ENCODE results near the gene NAA40. TPM values are rescaled to one million over a fixed set of nuclear protein-coding genes. Genes with fewer than 3 reads are reported as not detected.

NAA40 gene
- total and polyA plus RNA-seq, 2 of the 13 experiments (the other 11 are each of a cell fraction or from before 2014, with no cell fraction given), result 11.1 to 17.9 TPM

- H3K9ac ChIP-seq (ENCODE audit: insufficient read depth, low read depth, low read length), result no peak overlapping the region
- BruUV-seq (replicated peaks), result no TSS peak
- DNase-seq (ENCODE audit: low spot score), result no peak
These were observed 60.0 kb downstream of the NAA40 start for GRCh38 chr11:63998558-63999348.

GRCh38 chr11:63999349-64000025 is 60.7 kb downstream of the NAA40 start:
- Histone ChIP-seq H3K27me3 (ENCODE audit: control insufficient read depth in 1 of 2, insufficient read depth in 2 of 2, low read length in 2 of 2) (no peaks in the 10 kb centered on the region), H3K9me3 (ENCODE audit: low read length) (no peaks in the 10 kb centered on the region), H3K36me3 (replicated peaks in 1 of 2; ENCODE audit: control insufficient read depth in 1 of 2, insufficient read depth in 2 of 2, low read length in 2 of 2) (peaks cover 12 to 31% of the 10 kb centered on the region in 2 experiments; a peak in 4 of 5 replicates), H3K9ac (ENCODE audit: insufficient read depth, low read depth, low read length) (no peak overlapping the region), H3K79me2 (ENCODE audit: insufficient read depth, low read length) (no peaks in the 10 kb centered on the region), H3K4me2 (ENCODE audit: low read depth, low read length) (no peak overlapping the region), H4K20me1 (ENCODE audit: insufficient read depth, low read length) (no peaks in the 10 kb centered on the region), H3K4me1 (ENCODE audit: insufficient read depth, low read length) (no peaks in the 10 kb centered on the region), H3K4me3 (replicated peaks in 1 of 3; ENCODE audit: insufficient read depth in 1 of 3, low read depth in 2 of 3, low read length in 3 of 3) (no peak overlapping the region), H2AFZ (ENCODE audit: low read length) (no peak overlapping the region), H3K27ac (ENCODE audit: extremely low read length, insufficient read depth, low read length) (no peak overlapping the region)
- no TSS peak for BruUV-seq (replicated peaks)
- intact Hi-C loops (cut with micrococcal nuclease; ENCODE audit: unreplicated experiment), result no loop called here
- CTCF ChIA-PET (ENCODE audit: low intra/inter-chr PET ratio, low total read pairs), result no interaction called here
- POLR2A ChIA-PET, result interaction anchor here (1.0 kb wide), 1 partner anchor 8 kb away, joined by 3 read pairs; no protein-coding TSS in a partner anchor
- DNase-seq (ENCODE audit: low spot score), result no peak
- TF ChIP-seq PATZ1 (CRISPR knock-in tag; IDR thresholded peaks at IDR 0.05) (0 out of 2 replicates have a peak, but pooled peaks have one; percentile 5), SRSF1 (optimal IDR thresholded peaks at IDR 0.05; ENCODE audit: low read depth, low read length) (no peak)
- WGBS (ENCODE audit: low lambda C conversion rate), result 94% methylated on average over 30 of the region's 59 CpGs
- ATAC-seq, result peak; percentile 3; the same call in 1 of the 3 replicates
- FAIRE-seq, result no peak
- in situ Hi-C loops (cut with HindIII; ENCODE audit: extremely low pct_ligation_motif_present, low pct_unique_long_range_greater_than_20kb), result no loop called here

More at GRCh38 chr11:63998558-63999348, 60.0 kb downstream of the NAA40 start:
- H3K4me1 ChIP-seq (ENCODE audit: insufficient read depth, low read length), result no peaks in the 10 kb centered on the region
- POLR2A ChIA-PET, result interaction anchor here (1.0 to 1.2 kb wide), 2 partner anchors 9 kb away, joined by 3 to 4 read pairs; no protein-coding TSS in a partner anchor
- no peak overlapping the region for H2AFZ ChIP-seq (ENCODE audit: low read length)
- CTCF ChIA-PET (ENCODE audit: low intra/inter-chr PET ratio, low total read pairs), result no interaction called here
- intact Hi-C loops (cut with micrococcal nuclease; ENCODE audit: unreplicated experiment) (no loop called here), in situ Hi-C loops (cut with HindIII; ENCODE audit: extremely low pct_ligation_motif_present, low pct_unique_long_range_greater_than_20kb) (no loop called here)
- no peak for FAIRE-seq
- H3K9me3 ChIP-seq (ENCODE audit: low read length), result no peaks in the 10 kb centered on the region
- peak; percentile 37; the same call in 1 of the 2 replicates for TF ChIP-seq POLR2G (IDR thresholded peaks at IDR 0.05; ENCODE audit: low read depth, low read length)
- TF ChIP-seq ZNF747 (CRISPR knock-in tag; IDR thresholded peaks at IDR 0.05; ENCODE audit: borderline replicate concordance), result no peak
- peak; percentile 81 for TF ChIP-seq AGO2 (optimal IDR thresholded peaks at IDR 0.05; ENCODE audit: low read depth, low read length)
- 0 out of 2 replicates have a peak, but pooled peaks have one; percentile 50 for TF ChIP-seq RBFOX2 (IDR thresholded peaks at IDR 0.05; ENCODE audit: low read depth, low read length)
- H3K4me2 ChIP-seq (ENCODE audit: low read depth, low read length), result no peak overlapping the region
- H3K79me2 ChIP-seq (ENCODE audit: insufficient read depth, low read length), result no peaks in the 10 kb centered on the region
- ATAC-seq, result peak; percentile 16
- 93% methylated on average over 14 of the region's 54 CpGs for WGBS (ENCODE audit: low lambda C conversion rate)
- H3K4me3 ChIP-seq (replicated peaks in 1 of 3; ENCODE audit: insufficient read depth in 1 of 3, low read depth in 2 of 3, low read length in 3 of 3), result no peak overlapping the region
- no peaks in the 10 kb centered on the region; the same call in 1 of the 2 replicates for H4K20me1 ChIP-seq (ENCODE audit: insufficient read depth, low read length)
- no peak overlapping the region for H3K27ac ChIP-seq (ENCODE audit: extremely low read length, insufficient read depth, low read length)
- peaks cover 13 to 33% of the 10 kb centered on the region in 2 experiments; a peak in 4 of 5 replicates for H3K36me3 ChIP-seq (replicated peaks in 1 of 2; ENCODE audit: control insufficient read depth in 1 of 2, insufficient read depth in 2 of 2, low read length in 2 of 2)
- no peaks in the 10 kb centered on the region for H3K27me3 ChIP-seq (ENCODE audit: control insufficient read depth in 1 of 2, insufficient read depth in 2 of 2, low read length in 2 of 2)
